Omental fat pad (tissue), 4 donors: ENCODE results near the gene SYTL1. TPM values are rescaled to one million over a fixed set of nuclear protein-coding genes. Genes with fewer than 3 reads are reported as not detected.

Experiments
- ATAC-seq: fragments of 150-250 bp; one replicate; pipeline ENCODE4 v1.9.1; 2016; ENCODE audit warnings: mild to moderate bottlenecking, moderate library complexity; ENCODE audit not compliant: low FRiP score
- DNase-seq: peaks from one replicate; pipeline ENCODE4 v3.0.0-alpha.2; 2019; ENCODE audit warnings: low spot score
- CTCF ChIP-seq, 3 donors: fragments of 450-650 bp; IDR thresholded peaks; one replicate each; pipeline ENCODE4 v1.5.1; 2016 to 2017; ENCODE audit warnings: antibody characterized with exemption in 3 of 3, mild to moderate bottlenecking in 3 of 3, moderate library complexity in 2 of 3
- total RNA-seq, 4 donors: library from RNA; depleted of rRNA; stranded (reverse); fragments of >200 nt; gene quantifications; one replicate each; pipeline ENCODE4 v1.1.0, GENCODE V29; 2016

Gene SYTL1
- total RNA-seq, 4 donors from 2014 or later, result 1.2 to 4.3 (median 1.9) TPM

- no peak for ATAC-seq
- no peak for DNase-seq
- no peak for TF ChIP-seq CTCF (IDR thresholded peaks at IDR 0.05)
These were observed 5.1 kb upstream of the SYTL1 start for GRCh38 chr1:27336756-27337155.

GRCh38 chr1:27338751-27339150 is 3.1 kb upstream of the SYTL1 start:
- ATAC-seq, result no peak
- TF ChIP-seq CTCF (IDR thresholded peaks at IDR 0.05), result no peak

GRCh38 chr1:27339213-27339612 is 2.6 kb upstream of the SYTL1 start:
- TF ChIP-seq CTCF (IDR thresholded peaks at IDR 0.05), result no peak
- DNase-seq (no peak), ATAC-seq (no peak)

More at GRCh38 chr1:27338751-27339150, 3.1 kb upstream of the SYTL1 start:
- DNase-seq, result no peak

GRCh38 chr1:27342391-27342777 is 562 bp downstream of the SYTL1 start:
- ATAC-seq (no peak), DNase-seq (no peak)
- TF ChIP-seq CTCF (IDR thresholded peaks at IDR 0.05), result no peak

- no peak for ATAC-seq
- no peak for TF ChIP-seq CTCF (IDR thresholded peaks at IDR 0.05)
- DNase-seq, result no peak
These were observed 1.2 kb downstream of the SYTL1 start for GRCh38 chr1:27342778-27343638.

- no peak for TF ChIP-seq CTCF (IDR thresholded peaks at IDR 0.05)
- no peak for ATAC-seq
- DNase-seq, result no peak
These were observed 1.8 kb downstream of the SYTL1 start for GRCh38 chr1:27343639-27344025.

- TF ChIP-seq CTCF (IDR thresholded peaks at IDR 0.05), result no peak
- DNase-seq (no peak), ATAC-seq (no peak)
These were observed 3.5 kb downstream of the SYTL1 start for GRCh38 chr1:27345272-27345671.
